ENCODE measurements around the gene PER1.

DNA sequence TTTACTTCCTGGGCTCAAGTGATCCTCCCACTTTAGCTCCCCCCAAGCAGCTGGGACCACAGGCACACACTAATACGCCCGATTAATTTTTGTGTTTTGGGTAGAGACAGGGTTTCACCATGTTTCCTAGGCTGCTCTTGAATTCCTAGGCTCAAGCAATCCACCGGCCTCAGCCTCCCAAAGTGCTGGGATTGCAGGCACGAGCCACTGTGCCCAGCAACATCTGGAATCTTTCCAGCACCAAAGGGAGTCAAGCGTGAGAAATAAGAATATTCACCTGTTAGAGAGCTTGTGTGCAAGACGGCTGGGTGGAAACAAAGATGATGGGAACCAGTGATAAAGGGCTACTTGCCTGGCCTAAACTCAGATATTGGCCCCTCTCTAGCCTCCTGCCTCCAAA lies 50.5 kb downstream of the PER1 start:
- no peak for TF ChIP-seq SP1 (IDR thresholded peaks at IDR 0.05)
- TF ChIP-seq, protein P1, sequence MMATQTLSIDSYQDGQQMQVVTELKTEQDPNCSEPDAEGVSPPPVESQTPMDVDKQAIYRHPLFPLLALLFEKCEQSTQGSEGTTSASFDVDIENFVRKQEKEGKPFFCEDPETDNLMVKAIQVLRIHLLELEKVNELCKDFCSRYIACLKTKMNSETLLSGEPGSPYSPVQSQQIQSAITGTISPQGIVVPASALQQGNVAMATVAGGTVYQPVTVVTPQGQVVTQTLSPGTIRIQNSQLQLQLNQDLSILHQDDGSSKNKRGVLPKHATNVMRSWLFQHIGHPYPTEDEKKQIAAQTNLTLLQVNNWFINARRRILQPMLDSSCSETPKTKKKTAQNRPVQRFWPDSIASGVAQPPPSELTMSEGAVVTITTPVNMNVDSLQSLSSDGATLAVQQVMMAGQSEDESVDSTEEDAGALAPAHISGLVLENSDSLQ (IDR thresholded peaks at IDR 0.05): no peak
- TF ChIP-seq BHLHE40 (IDR thresholded peaks at IDR 0.05; ENCODE audit: borderline replicate concordance): no peak
- no peak for TF ChIP-seq FOXM1 (IDR thresholded peaks at IDR 0.05; ENCODE audit: borderline replicate concordance)
- TF ChIP-seq ARNT (IDR thresholded peaks at IDR 0.05): no peak
- TF ChIP-seq FOXK2 (IDR thresholded peaks at IDR 0.05): no peak
- TF ChIP-seq HDGF (IDR thresholded peaks at IDR 0.05; ENCODE audit: borderline replicate concordance): no peak
- no peak for TF ChIP-seq FOXA1 (IDR thresholded peaks at IDR 0.05)
- TF ChIP-seq NFRKB (IDR thresholded peaks at IDR 0.05): no peak
- no peak for TF ChIP-seq SUZ12 (IDR thresholded peaks at IDR 0.05)
- no peak for TF ChIP-seq CTBP1 (IDR thresholded peaks at IDR 0.05; ENCODE audit: borderline replicate concordance)
- TF ChIP-seq LEF1 (IDR thresholded peaks at IDR 0.05; ENCODE audit: borderline replicate concordance): no peak
